Cerebellar nuclear complex (tissue), 1 donor: ENCODE results near the gene UCHL5.
"Not testable (repeated sequence)": the region's sequence is repeated elsewhere in the genome, so short reads cannot be mapped to it uniquely, and the experiment has no call there.

Experiments
- DNase-seq, 2 experiments: peaks; one replicate each; lab custom pipeline; 2025; lab: John Stamatoyannopoulos, UW

UCHL5 gene

GRCh38 chr1:193065954-193066353 lies 6.8 kb upstream of the UCHL5 start:
- DNase-seq = no peak

GRCh38 chr1:193062698-193063463 lies 3.7 kb upstream of the UCHL5 start:
- no peak for DNase-seq

GRCh38 chr1:193060938-193061337 lies 1.8 kb upstream of the UCHL5 start:
- DNase-seq = no peak

GRCh38 chr1:193060406-193060805 lies 1.2 kb upstream of the UCHL5 start:
- no peak for DNase-seq

- no peak for DNase-seq
These were observed 899 bp upstream of the UCHL5 start for GRCh38 chr1:193060115-193060403.

GRCh38 chr1:193058529-193059281 lies 455 bp downstream of the UCHL5 start:
- no peak for DNase-seq

GRCh38 chr1:193054169-193054675 lies 4.9 kb downstream of the UCHL5 start:
- DNase-seq = no peak

- not testable (repeated sequence) for DNase-seq
These were observed 10.2 kb downstream of the UCHL5 start for GRCh38 chr1:193048913-193049312.

- no peak for DNase-seq
These were observed 16.1 kb downstream of the UCHL5 start for GRCh38 chr1:193042766-193043691.

- DNase-seq = no peak
These were observed 19.1 kb downstream of the UCHL5 start for GRCh38 chr1:193040011-193040410.

GRCh38 chr1:193036337-193037047 lies 22.7 kb downstream of the UCHL5 start:
- DNase-seq = no peak

GRCh38 chr1:193033610-193034009 lies 25.6 kb downstream of the UCHL5 start:
- DNase-seq = no peak

GRCh38 chr1:193032643-193033427 lies 26.3 kb downstream of the UCHL5 start:
- DNase-seq = not testable (repeated sequence)

GRCh38 chr1:193031431-193031830 lies 27.7 kb downstream of the UCHL5 start:
- DNase-seq = no peak

- no peak for DNase-seq
These were observed 28.9 kb downstream of the UCHL5 start for GRCh38 chr1:193030280-193030679.

- no peak for DNase-seq
These were observed 33.9 kb downstream of the UCHL5 start for GRCh38 chr1:193025218-193025617.

GRCh38 chr1:193019442-193020026 lies 39.6 kb downstream of the UCHL5 start:
- DNase-seq = no peak

GRCh38 chr1:193016788-193017187 lies 42.4 kb downstream of the UCHL5 start:
- DNase-seq = no peak

GRCh38 chr1:193014400-193014799 lies 44.8 kb downstream of the UCHL5 start:
- DNase-seq = no peak

GRCh38 chr1:193013707-193014106 lies 45.5 kb downstream of the UCHL5 start:
- no peak for DNase-seq
